H9 (cell line): Measurements from ENCODE around the gene ARMC2. TPM values are rescaled to one million over a fixed set of nuclear protein-coding genes. Genes with fewer than 3 reads are reported as not detected.

ENCODE experiments used
- DNase-seq: peaks from one replicate; pipeline ENCODE4 v3.0.0-alpha.2; 2017
- H2AFZ ChIP-seq: one replicate; pipeline ENCODE4 v1.6.1; 2013; ENCODE audit warnings: mild to moderate bottlenecking, low read length, control low read depth, moderate library complexity
- H2AK5ac ChIP-seq: 2 replicates; pipeline ENCODE4 v1.6.1; 2013; ENCODE audit warnings: low read length, control low read depth, mixed read lengths; ENCODE audit not compliant: insufficient read length
- H2BK120ac ChIP-seq: one replicate; pipeline ENCODE4 v1.6.1; 2013; ENCODE audit warnings: low read depth, mild to moderate bottlenecking, low read length, control low read depth, inconsistent platforms; ENCODE audit not compliant: poor library complexity, severe bottlenecking
- H2BK12ac ChIP-seq: 2 replicates; pipeline ENCODE4 v1.6.1; 2013; ENCODE audit warnings: low read length, control low read depth, mixed read lengths, low read depth; ENCODE audit not compliant: insufficient read length
- H2BK15ac ChIP-seq: 2 replicates; pipeline ENCODE4 v1.6.1; 2013; ENCODE audit warnings: low read depth, low read length, control low read depth
- H2BK20ac ChIP-seq: one replicate; pipeline ENCODE4 v1.6.1; 2013; ENCODE audit warnings: low read depth, mild to moderate bottlenecking, low read length, control low read depth, inconsistent platforms; ENCODE audit not compliant: poor library complexity, severe bottlenecking
- H2BK5ac ChIP-seq: 2 replicates; pipeline ENCODE4 v1.6.1; 2013; ENCODE audit warnings: low read length, control low read depth, mixed read lengths; ENCODE audit not compliant: insufficient read length
- H3K14ac ChIP-seq: 2 replicates; pipeline ENCODE4 v1.6.1; 2013; ENCODE audit warnings: low read length, control low read depth; ENCODE audit not compliant: insufficient read depth
- H3K18ac ChIP-seq: 2 replicates; pipeline ENCODE4 v1.6.1; 2013; ENCODE audit warnings: low read depth, mild to moderate bottlenecking, mixed read lengths, low read length, control low read depth; ENCODE audit not compliant: insufficient read length
- H3K23ac ChIP-seq: 2 replicates; pipeline ENCODE4 v1.6.1; 2013; ENCODE audit warnings: low read length, control low read depth, mixed read lengths, low read depth; ENCODE audit not compliant: insufficient read length
- H3K23me2 ChIP-seq: 2 replicates; pipeline ENCODE4 v1.6.1; 2013; ENCODE audit warnings: low read depth, mild to moderate bottlenecking, mixed read lengths, low read length, control low read depth; ENCODE audit not compliant: insufficient read length, poor library complexity, severe bottlenecking
- H3K27ac ChIP-seq: 2 replicates; pipeline ENCODE4 v1.5.1; 2013; ENCODE audit warnings: low read length, control low read depth, mixed read lengths, low read depth; ENCODE audit not compliant: insufficient read length
- H3K27me3 ChIP-seq: 2 replicates; pipeline ENCODE4 v1.6.1; 2013; ENCODE audit warnings: low read length, control low read depth, inconsistent platforms; ENCODE audit not compliant: insufficient read depth
- H3K4ac ChIP-seq: 2 replicates; pipeline ENCODE4 v1.6.1; 2013; ENCODE audit warnings: low read depth, mild to moderate bottlenecking, control low read depth, inconsistent platforms, low read length, moderate library complexity
- H3K4me1 ChIP-seq: 2 replicates; pipeline ENCODE4 v1.6.1; 2013; ENCODE audit warnings: low read length, control low read depth, inconsistent platforms; ENCODE audit not compliant: insufficient read depth
- H3K4me2 ChIP-seq: 2 replicates; pipeline ENCODE4 v1.6.1; 2013; ENCODE audit warnings: low read length, control low read depth, mixed read lengths; ENCODE audit not compliant: insufficient read length, insufficient read depth
- H3K56ac ChIP-seq: 2 replicates; pipeline ENCODE4 v1.6.1; 2013; ENCODE audit warnings: low read depth, mild to moderate bottlenecking, mixed read lengths, low read length, control low read depth; ENCODE audit not compliant: insufficient read length
- H3K79me1 ChIP-seq: 2 replicates; pipeline ENCODE4 v1.6.1; 2013; ENCODE audit warnings: low read depth, mild to moderate bottlenecking, moderate library complexity, low read length, control low read depth, inconsistent platforms; ENCODE audit not compliant: insufficient read depth, poor library complexity, severe bottlenecking
- H3K79me2 ChIP-seq: 2 replicates; pipeline ENCODE4 v1.6.1; 2013; ENCODE audit warnings: low read length, control low read depth, inconsistent platforms; ENCODE audit not compliant: insufficient read depth
- H3K9ac ChIP-seq: 2 replicates; pipeline ENCODE4 v1.6.1; 2013; ENCODE audit warnings: low read length, control low read depth, mixed read lengths; ENCODE audit not compliant: insufficient read length; ENCODE audit errors: extremely low read depth
- H3K9me3 ChIP-seq: one replicate; pipeline ENCODE4 v1.6.1; 2013; ENCODE audit warnings: low read depth, low read length, inconsistent platforms; ENCODE audit not compliant: control insufficient read depth
- H3T11ph ChIP-seq: one replicate; pipeline ENCODE4 v1.6.1; 2013; ENCODE audit warnings: mild to moderate bottlenecking, low read length, control low read depth, inconsistent platforms
- H4K20me1 ChIP-seq: one replicate; pipeline ENCODE4 v1.6.1; 2013; ENCODE audit not compliant: control insufficient read depth, insufficient read length, insufficient read depth
- H4K5ac ChIP-seq: 2 replicates; pipeline ENCODE4 v1.6.1; 2013; ENCODE audit warnings: low read depth, mild to moderate bottlenecking, mixed read lengths, low read length, control low read depth; ENCODE audit not compliant: insufficient read length
- H4K8ac ChIP-seq: replicated peaks from 2 replicates; pipeline ENCODE4 v1.6.1; 2013; ENCODE audit warnings: low read length, control low read depth, mixed read lengths, low read depth; ENCODE audit not compliant: insufficient read length
- H4K91ac ChIP-seq: 2 replicates; pipeline ENCODE4 v1.6.1; 2013; ENCODE audit warnings: low read depth, mild to moderate bottlenecking, moderate library complexity, mixed read lengths, low read length, control low read depth; ENCODE audit not compliant: insufficient read length
- H3K27ac Mint-ChIP-seq, 3 experiments: 2 replicates in 2 of 3; 3 replicates in 1 of 3; pipeline ENCODE4 v1.8.0; 2020 to 2021; ENCODE audit warnings: mixed read lengths in 3 of 3, mild to moderate bottlenecking in 1 of 3, moderate library complexity in 1 of 3
- H3K27me3 Mint-ChIP-seq: 2 replicates; pipeline ENCODE4 v1.8.0; 2021; ENCODE audit warnings: low read depth, mild to moderate bottlenecking, moderate library complexity, mixed read lengths
- H3K36me3 Mint-ChIP-seq, 3 experiments: 2 replicates in 2 of 3; 3 replicates in 1 of 3; pipeline ENCODE4 v1.8.0; 2020 to 2021; ENCODE audit warnings: low read depth in 3 of 3, mixed read lengths in 3 of 3; ENCODE audit not compliant: insufficient read depth in 1 of 3
- H3K4me1 Mint-ChIP-seq, 2 experiments: 2 replicates each; pipeline ENCODE4 v1.8.0; 2020; ENCODE audit warnings: mixed read lengths in 2 of 2
- H3K4me3 Mint-ChIP-seq, 2 experiments: 2 replicates in 1 of 2; 3 replicates in 1 of 2; pipeline ENCODE4 v1.8.0; 2020 to 2021; ENCODE audit warnings: mild to moderate bottlenecking in 2 of 2, mixed read lengths in 2 of 2, moderate library complexity in 1 of 2
- H3K9me3 Mint-ChIP-seq, 2 experiments: 2 replicates in 1 of 2; 3 replicates in 1 of 2; pipeline ENCODE4 v1.8.0; 2020; ENCODE audit warnings: mild to moderate bottlenecking in 2 of 2, mixed read lengths in 2 of 2, moderate library complexity in 1 of 2
- WGBS: extraction: QIAGEN DNeasy Blood & Tissue Kit; methylation state at CpG from one replicate; pipeline ENCODE4 v1.1.7; 2013; ENCODE audit warnings: missing lambda C conversion rate, low lambda C conversion rate, mixed read lengths; ENCODE audit not compliant: insufficient read length; ENCODE audit errors: extremely low coverage; 5-methylcytosine and 5-hydroxymethylcytosine counted together
- total RNA-seq: library from RNA; stranded (reverse); gene quantifications from 2 replicates; pipeline ENCODE4 v1.2.1, GENCODE V29; 2021
- TF ChIP-seq, protein P1 (sequence below): fragments of 200-600 bp; sonication (generic); conservative IDR thresholded peaks from 3 replicates; pipeline ENCODE4 v1.8.0; 2021; ENCODE audit warnings: antibody characterized with exemption, mild to moderate bottlenecking

ARMC2 gene
- total RNA-seq, 1 experiment from 2014 or later: 2.8 TPM

DNA sequence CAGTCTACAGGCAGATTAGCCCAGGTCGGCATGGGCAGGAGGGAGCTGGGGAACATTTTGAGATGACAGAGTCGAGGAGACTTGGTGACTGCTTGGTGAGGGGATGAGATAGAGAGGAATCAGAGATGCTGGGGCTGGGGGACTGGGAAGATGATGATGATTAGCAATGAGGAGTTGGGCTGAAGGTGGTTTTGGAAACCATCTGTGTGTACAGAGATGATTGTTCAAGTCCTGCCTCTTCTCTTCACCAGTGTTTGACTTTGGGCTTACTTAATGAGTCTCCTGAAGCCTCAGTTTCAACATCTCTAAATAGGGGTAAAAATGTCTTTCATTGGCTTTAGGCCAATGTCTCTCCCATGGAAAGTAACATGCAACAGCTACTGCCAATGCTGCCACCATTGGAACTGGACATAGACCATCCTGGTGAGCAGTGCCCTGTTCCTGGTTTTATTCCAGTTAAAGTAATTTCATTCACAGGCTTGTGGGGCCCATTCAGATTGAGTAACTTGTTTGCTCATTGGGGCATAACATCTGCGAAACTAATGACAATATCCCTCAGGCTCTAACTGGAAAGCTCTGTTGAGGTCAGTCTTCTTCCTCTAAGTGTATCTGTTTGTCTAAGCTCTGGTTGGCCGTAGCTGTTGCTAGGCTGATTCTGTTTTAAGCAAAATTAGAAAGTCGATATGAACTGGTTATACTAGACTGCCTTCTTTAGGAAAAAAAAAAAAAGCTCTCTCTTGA, 99.1 kb downstream of the ARMC2 start:
- no peak overlapping the region for H2BK5ac ChIP-seq
- peaks cover 2% of the 10 kb centered on the region; the same call in 1 of the 2 replicates for H3K4me1 ChIP-seq
- no peak overlapping the region for H3T11ph ChIP-seq
- Mint-ChIP-seq H3K9me3 (no peaks in the 10 kb centered on the region), H3K27me3 (peaks cover 2% of the 10 kb centered on the region), H3K36me3 (no peaks in the 10 kb centered on the region), H3K4me3 (no peak overlapping the region), H3K27ac (no peak overlapping the region), H3K4me1 (peaks cover 17 to 24% of the 10 kb centered on the region in 2 experiments)
- DNase-seq: no peak
- H3K56ac ChIP-seq: no peak overlapping the region
- no peaks in the 10 kb centered on the region for H3K9me3 ChIP-seq
- H3K4ac ChIP-seq: no peak overlapping the region
- H3K23ac ChIP-seq: no peak overlapping the region
- no CpG with 5 or more reads among the region's 5 CpGs for WGBS
- no peak overlapping the region for H3K4me2 ChIP-seq
- H3K79me1 ChIP-seq: no peaks in the 10 kb centered on the region
- H4K91ac ChIP-seq: no peak overlapping the region
- H2BK15ac ChIP-seq: no peak overlapping the region
- H4K8ac ChIP-seq: no peak overlapping the region
- H4K5ac ChIP-seq: no peak overlapping the region
- no peak overlapping the region for H2BK120ac ChIP-seq
- no peak overlapping the region for H3K27ac ChIP-seq
- no peaks in the 10 kb centered on the region for H4K20me1 ChIP-seq
- H3K9ac ChIP-seq: no peak overlapping the region
- no peak overlapping the region for H3K14ac ChIP-seq
- no peaks in the 10 kb centered on the region for H3K79me2 ChIP-seq
- H3K23me2 ChIP-seq: no peaks in the 10 kb centered on the region
- no peak overlapping the region for H2BK12ac ChIP-seq
- H2AK5ac ChIP-seq: no peak overlapping the region
- H3K27me3 ChIP-seq: no peaks in the 10 kb centered on the region; the same call in 1 of the 2 replicates
- TF ChIP-seq, protein P1, sequence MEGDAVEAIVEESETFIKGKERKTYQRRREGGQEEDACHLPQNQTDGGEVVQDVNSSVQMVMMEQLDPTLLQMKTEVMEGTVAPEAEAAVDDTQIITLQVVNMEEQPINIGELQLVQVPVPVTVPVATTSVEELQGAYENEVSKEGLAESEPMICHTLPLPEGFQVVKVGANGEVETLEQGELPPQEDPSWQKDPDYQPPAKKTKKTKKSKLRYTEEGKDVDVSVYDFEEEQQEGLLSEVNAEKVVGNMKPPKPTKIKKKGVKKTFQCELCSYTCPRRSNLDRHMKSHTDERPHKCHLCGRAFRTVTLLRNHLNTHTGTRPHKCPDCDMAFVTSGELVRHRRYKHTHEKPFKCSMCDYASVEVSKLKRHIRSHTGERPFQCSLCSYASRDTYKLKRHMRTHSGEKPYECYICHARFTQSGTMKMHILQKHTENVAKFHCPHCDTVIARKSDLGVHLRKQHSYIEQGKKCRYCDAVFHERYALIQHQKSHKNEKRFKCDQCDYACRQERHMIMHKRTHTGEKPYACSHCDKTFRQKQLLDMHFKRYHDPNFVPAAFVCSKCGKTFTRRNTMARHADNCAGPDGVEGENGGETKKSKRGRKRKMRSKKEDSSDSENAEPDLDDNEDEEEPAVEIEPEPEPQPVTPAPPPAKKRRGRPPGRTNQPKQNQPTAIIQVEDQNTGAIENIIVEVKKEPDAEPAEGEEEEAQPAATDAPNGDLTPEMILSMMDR: no peak
- H3K18ac ChIP-seq: no peak overlapping the region
- no peak overlapping the region for H2AFZ ChIP-seq
- no peak overlapping the region for H2BK20ac ChIP-seq
